ENCODE measurements around the gene CRADD.

GRCh38 chr12:93793983-93794382, 116.8 kb downstream of the CRADD start:
- TF ChIP-seq POLR2AphosphoS5 (IDR thresholded peaks at IDR 0.05; ENCODE audit: borderline replicate concordance, low read depth, low read length), result no peak
- no peak for TF ChIP-seq EZH2 (IDR thresholded peaks at IDR 0.05)
- TF ChIP-seq FOXP2 (optimal IDR thresholded peaks at IDR 0.05; ENCODE audit: control extremely low read depth, extremely low read length, insufficient read depth), result no peak
